ENCODE results near the gene CPNE7.
A peak's percentile ranks its signal among the peaks of the same experiment; 100 is the strongest.
"Not testable (repeated sequence)": the region's sequence is repeated elsewhere in the genome, so short reads cannot be mapped to it uniquely, and the experiment has no call there.

The CPNE7 gene

DNA sequence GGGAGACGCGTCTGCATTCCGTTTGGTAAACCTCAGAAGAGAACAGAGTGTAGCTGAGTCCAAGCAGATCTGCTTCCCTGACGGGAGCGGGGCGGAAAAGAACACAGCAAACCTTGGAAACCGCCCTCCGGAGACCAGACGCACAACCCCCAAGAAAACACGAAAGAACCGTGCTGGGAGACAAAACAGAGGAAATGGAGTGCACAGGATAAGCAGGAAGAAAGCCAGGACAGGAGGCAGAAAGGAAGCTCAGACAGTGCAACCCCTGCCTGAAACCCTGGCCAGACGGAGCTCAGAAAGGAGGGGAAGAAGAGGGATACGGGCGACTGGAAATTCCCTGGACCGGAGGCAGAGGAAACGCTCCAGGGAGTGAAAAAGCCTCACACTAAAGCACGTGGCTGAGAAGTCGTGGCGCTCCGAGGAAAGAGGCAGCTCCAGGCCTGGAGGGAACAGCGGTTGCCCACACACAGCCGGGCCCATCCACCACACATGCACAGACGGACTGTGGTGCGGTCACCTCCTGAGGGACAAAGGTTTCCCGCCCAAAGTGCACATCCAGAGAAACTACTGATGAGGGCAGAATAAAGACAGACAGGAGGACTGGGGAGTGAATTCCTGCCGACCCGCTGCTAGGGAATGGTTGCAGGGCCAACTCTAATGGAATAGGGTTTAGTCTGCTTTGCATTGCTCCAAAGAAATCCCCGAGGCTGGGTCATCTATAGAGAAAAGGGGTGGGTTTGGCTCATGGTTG lies 48.1 kb downstream of the CPNE7 start:
- peak; percentile 29 for DNase-seq (ENCODE audit: low read depth, low spot score)

DNA sequence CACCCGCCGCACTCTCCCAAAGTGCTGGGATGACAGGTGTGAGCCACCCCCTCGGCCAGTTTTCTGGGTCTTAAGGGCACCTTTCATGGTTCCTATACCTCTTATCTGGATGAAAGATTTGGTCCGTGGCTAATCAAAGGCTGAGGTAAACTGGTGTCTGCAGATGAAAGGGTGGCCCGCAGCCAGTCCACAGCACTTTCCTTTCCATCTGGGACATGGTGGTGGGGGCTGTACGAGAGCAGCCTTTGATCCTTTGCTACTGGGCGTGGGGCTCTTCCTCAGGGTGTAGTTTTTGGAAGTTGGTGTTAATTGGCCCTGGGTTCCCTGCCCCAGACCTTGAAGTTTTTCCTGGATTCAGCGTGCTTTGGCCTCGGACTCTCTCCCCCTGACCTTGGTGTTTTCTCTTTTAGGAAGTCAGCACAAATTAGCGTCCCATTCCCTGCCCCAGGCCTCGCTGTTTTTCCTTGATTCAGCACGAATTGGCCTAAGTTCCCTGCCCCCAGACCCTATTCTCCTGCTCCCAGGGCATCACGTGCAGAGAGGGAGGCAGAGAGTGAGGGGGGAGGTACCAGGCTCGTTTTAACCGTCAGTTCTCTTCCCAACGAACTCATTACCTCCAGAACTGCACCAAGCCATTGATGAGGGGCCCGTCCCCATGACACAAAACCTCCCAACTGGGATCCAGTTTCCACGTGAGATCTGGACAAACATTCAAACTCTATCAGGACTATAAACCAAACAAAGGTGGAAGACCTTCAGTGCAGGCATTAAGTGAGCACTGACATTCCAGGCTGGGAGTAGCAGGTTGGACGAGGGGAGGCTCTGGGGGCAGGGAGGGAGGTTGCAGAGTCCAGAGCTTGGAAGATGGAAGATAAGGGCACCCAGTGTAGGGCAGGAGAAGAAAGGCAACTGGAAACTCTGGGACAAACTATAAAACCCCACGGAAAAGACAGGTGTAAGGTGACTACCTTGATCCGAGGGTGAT lies 49.5 kb downstream of the CPNE7 start:
- no peak for DNase-seq (ENCODE audit: low read depth, low spot score)

DNA sequence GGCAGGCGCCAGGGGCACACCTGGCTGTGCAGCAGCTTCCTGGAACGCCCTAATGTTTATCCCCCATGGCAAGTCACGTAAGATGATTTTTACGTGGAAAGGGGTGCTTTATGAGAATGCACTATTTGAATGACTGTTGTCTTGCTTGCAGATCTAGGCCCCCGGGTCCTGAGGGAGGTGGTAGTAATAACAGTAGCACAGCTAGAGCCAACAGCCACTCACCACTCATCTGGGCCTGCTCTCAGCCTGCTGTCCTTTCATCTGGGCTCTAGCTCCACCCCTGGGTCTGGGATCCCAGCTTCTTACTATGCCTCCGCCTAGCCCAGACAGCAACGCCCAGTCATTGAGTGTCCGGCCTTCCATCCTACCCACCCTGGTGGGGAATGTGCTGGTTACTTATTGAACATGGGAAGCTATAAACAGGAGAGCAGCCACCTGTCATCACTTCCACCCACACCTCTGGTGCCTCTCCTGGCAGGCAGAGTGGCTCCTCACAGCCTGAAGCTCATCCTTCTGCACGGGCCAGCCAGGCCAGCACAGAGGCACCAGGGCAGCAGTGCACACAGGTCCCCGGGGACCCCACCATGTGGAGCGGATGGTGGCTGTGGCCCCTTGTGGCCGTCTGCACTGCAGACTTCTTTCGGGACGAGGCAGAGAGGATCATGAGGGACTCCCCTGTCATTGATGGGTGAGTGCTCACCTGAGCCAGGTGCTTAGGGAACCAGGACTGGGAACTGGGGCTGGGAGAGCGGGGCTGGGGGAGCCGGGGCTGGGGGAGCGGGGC lies 54.5 kb downstream of the CPNE7 start:
- no peak for DNase-seq (ENCODE audit: low read depth, low spot score)

DNA sequence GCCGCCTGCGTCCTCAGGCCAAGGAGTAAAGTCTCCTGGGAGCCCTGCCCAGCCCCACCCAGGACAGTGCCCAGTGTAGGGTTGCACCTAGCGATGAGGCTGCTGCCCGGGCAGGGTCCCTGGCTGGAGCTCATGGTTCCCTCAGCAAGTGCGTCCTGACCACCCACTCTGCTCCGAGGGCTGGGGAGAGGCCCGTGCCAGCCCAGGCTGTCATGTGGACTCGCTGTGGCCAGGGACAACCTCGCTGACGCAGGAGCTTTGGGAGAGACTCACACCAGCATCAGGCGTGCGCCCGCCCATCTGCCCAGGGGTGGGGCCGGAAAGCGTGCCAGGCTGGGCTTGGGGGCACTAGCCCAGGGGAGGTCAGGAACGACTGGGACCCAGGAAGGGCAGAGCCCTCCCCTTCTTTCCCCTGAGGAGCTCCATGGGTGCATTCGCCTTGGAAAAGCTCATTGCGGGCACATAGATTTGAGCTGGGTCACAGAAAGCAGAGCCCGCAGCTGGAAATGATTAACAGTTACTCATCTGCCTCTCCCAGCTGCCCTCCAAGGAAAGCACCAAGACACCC lies 57.6 kb downstream of the CPNE7 start:
- DNase-seq (ENCODE audit: low read depth, low spot score), result peak; percentile 23

DNA sequence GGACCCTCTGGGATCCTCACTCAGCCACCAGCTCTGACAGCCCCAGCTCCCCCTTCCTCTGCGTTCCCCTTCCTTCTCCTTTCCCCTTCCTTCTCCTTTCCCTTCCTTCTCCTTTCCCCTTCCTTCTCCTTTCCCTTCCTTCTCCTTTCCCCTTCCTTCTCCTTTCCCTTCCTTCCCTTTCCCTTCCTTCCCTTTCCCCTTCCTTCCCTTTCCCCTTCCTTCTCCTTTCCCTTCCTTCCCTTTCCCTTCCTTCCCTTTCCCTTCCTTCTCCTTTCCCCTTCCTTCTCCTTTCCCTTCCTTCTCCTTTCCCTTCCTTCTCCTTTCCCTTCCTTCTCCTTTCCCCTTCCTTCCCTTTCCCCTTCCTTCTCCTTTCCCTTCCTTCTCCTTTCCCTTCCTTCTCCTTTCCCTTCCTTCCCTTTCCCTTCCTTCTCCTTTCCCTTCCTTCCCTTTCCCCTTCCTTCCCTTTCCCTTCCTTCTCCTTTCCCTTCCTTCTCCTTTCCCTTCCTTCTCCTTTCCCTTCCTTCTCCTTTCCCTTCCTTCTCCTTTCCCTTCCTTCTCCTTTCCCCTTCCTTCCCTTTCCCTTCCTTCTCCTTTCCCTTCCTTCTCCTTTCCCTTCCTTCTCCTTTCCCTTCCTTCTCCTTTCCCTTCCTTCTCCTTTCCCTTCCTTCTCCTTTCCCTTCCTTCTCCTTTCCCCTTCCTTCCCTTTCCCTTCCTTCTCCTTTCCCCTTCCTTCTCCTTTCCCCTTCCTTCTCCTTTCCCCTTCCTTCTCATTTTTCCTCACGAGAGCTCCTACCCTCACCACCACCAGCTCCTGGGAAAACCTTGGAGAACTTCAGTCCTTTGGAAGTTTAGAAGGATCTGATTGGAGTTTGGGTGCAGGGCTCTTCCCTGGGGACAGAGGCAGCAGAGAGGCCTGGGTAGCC lies 59.2 kb downstream of the CPNE7 start:
- DNase-seq (ENCODE audit: low read depth, low spot score), result not testable (repeated sequence)

DNA sequence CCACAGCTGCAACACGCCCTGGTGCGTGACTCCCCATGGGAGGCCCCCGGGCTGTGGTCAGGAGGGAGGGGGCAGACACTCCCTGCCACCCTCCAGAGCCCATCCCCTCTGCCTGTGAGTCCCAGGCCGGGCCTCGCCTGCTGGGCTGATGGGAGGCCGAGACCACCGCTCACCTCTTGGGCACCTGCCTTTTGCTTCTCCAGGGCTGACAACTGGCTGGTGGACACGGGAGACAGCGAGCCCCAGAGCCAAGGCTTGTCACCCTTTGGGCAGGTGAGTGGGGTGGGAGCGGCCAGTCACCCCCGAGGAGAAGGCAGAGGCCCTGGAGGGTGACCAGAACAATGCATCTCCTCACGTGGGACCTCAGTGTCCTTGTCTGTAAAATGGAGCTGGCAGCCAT lies 61.1 kb downstream of the CPNE7 start:
- no peak for DNase-seq (ENCODE audit: low read depth, low spot score)

DNA sequence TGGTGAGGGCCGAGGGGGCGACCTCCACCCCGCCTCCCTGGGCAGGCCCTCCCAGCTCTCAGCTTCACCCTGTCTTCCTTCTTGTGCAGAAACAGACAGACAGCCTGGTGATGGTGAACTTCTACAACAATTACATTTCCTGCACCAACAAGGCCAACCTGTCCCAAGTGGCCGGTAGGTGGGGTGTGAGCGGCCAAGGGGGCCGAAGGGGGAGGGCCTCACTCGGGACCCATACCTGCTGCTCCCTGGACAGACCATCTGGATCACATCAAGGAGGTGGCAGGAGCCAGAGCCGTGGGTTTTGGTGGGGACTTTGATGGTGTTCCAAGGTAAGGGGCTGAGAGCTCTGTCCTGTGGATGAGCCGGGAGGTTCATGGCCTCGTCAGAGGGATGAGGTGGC lies 61.8 kb downstream of the CPNE7 start:
- DNase-seq (ENCODE audit: low read depth, low spot score), result no peak

DNA sequence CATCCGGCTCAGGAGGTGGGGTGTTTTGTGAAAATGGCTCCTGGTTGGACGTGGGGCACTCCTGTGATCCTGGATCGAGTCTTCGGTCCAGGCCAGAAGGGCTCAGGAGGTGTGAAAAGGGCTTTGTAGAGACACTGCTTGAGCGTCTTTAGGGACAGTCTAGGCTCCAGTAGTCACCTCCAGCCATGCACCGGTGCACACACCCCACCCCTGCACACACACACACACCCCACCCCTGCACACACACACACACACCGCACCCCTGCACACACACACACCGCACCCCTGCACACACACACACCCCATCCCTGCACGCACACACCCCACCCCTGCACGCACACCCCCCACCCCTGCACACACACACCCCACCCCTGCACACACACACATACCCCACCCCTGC lies 62.9 kb downstream of the CPNE7 start:
- DNase-seq (ENCODE audit: low read depth, low spot score), result no peak

DNA sequence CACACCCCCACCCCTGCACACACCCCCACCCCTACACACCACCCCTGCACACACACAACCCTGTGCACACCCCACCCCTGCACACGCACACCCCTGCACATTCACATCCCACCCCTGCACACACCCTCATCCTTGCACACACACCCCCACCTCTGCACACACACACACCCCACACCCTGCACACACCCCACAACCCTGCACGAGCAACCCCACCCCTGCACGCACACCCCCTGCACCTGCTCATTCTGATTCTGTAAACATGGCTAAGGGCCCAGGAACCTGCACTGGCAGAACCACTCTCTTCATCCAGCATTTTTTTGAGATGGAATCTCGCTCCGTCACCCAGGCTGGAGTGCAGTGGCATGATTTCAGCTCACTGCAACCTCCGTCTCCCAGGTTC lies 63.8 kb downstream of the CPNE7 start:
- no peak for DNase-seq (ENCODE audit: low read depth, low spot score)

DNA sequence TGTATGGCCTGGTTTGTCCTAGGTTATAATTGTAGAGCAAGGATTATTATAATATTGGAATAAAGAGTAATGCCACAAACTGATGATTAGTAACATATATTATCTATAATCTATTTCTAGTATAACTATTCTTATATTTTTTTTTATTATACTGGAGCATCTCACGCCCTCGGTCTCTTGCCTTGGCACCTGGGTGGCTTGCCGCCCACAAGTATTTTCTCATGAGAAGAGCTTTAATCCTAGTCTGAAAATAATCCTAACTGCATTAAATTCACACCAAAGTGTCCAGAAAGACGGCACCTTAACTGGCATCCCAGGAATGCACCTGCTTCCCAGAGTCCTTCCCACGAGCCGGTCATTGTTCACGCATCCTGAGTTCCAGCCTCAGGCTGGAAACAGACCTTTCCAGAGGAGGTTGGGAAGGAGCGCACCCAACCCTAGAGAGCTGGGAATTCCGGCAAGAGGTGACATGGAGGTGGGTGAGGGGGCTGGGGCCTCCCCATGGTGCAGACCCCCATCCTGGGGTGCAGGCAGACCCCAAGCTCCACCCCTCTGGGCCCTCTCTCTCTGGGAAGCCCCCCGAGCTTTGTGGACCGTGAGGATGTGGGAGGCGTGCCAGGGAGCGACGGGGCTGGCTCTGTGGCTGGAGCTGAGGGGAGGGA lies 66.0 kb downstream of the CPNE7 start:
- DNase-seq (ENCODE audit: low read depth, low spot score), result no peak

DNA sequence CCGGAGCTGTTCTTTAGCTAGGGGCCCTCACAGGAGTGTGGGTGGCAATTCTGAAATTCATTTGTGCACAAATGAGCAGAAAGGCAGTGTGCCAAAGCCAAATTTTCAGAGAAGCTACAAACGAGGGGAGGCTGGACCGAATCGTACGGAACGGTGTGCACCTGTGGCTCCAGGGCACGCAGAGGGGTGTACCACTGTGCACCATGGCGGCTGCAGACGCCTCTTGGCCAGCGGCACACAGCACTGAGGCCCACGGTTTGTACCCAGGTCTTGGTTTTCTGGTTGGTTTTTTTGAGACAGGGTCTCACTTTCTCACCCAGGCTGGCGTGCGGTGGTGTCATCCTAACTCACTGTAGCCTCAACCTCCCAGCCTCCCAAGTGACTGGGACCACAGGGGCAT lies 67.0 kb downstream of the CPNE7 start:
- no peak for DNase-seq (ENCODE audit: low read depth, low spot score)

- DNase-seq (ENCODE audit: low read depth, low spot score), result no peak
These were observed 68.3 kb downstream of the CPNE7 start for GRCh38 chr16:89643769-89644300.

DNA sequence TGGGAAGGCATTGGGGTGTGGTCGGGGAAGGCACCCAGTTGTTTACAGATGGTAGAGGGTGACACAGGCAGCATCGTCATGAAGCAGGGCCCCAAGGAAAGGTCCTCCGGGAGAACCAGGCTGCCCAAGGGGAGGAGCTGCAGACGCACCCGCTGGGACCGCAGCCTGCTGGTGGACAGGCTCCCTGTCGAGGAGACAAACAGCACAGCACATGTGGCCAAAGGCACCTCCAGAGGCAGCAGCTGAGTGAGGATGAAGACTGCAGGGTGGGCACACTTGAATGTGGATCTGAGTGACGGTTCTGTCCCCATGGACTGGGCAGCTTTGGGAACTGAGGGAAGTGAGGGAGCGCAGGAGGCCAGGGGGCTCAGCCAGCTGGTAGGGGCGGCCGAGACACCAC lies 69.6 kb downstream of the CPNE7 start:
- DNase-seq (ENCODE audit: low read depth, low spot score), result no peak

DNA sequence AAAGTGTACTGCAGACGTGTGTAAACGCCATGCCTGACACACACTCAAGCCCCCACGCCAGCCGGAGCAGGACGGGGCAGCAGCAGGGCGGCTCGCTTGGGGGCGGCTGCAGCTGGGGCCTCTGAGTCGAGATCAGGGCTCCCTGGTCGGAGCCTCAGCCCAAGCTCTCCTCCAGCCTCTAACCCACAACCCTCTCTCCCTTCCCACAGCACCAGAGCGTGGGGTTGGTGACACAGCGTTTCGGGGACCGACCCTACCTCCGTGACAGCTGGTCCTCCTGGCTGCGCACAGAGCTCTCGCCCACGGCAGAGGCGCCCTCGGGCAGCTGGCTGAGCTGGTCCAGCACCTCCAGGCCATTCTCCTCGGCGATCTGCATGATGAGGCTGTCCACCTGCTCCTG lies 70.7 kb downstream of the CPNE7 start:
- no peak for DNase-seq (ENCODE audit: low read depth, low spot score)

All from astrocyte of the hippocampus (primary cell).